NCI-H1105 treated with DMSO at 0.1 percent for 48 hours (cell line): ENCODE data around the gene BRMS1.
A peak's percentile ranks its signal among the peaks of the same experiment; 100 is the strongest.
"Not testable (repeated sequence)": the region's sequence is repeated elsewhere in the genome, so short reads cannot be mapped to it uniquely, and the experiment has no call there.

Source experiments
- DNase-seq: peaks from one replicate; lab custom pipeline; 2025; lab: John Stamatoyannopoulos, UW

The BRMS1 gene

GRCh38 chr11:66322732-66323427, 22.0 kb downstream of the BRMS1 start:
- DNase-seq: no peak

- no peak for DNase-seq
These were observed 23.3 kb downstream of the BRMS1 start for GRCh38 chr11:66321606-66322005.

GRCh38 chr11:66320748-66321147, 24.2 kb downstream of the BRMS1 start:
- not testable (repeated sequence) for DNase-seq

- not testable (repeated sequence) for DNase-seq
These were observed 24.6 kb downstream of the BRMS1 start for GRCh38 chr11:66320289-66320688.

GRCh38 chr11:66318600-66318970, 26.3 kb downstream of the BRMS1 start:
- no peak for DNase-seq

- DNase-seq: no peak
These were observed 26.9 kb downstream of the BRMS1 start for GRCh38 chr11:66317723-66318599.

- DNase-seq: no peak
These were observed 27.6 kb downstream of the BRMS1 start for GRCh38 chr11:66317322-66317722.

GRCh38 chr11:66316849-66317251, 28.1 kb downstream of the BRMS1 start, which contains the start of gene CD248:
Gene CD248 (minus strand): TSS chr11:66317044. CDS start chr11:66317027, 17 bp downstream.
- no peak for DNase-seq

GRCh38 chr11:66315921-66316811, 28.7 kb downstream of the BRMS1 start:
- DNase-seq: no peak

GRCh38 chr11:66315498-66315885, 29.4 kb downstream of the BRMS1 start:
- DNase-seq: no peak

GRCh38 chr11:66314561-66315497, 30.1 kb downstream of the BRMS1 start:
- no peak for DNase-seq

- no peak for DNase-seq
These were observed 30.8 kb downstream of the BRMS1 start for GRCh38 chr11:66314186-66314501.

- DNase-seq: no peak
These were observed 31.4 kb downstream of the BRMS1 start for GRCh38 chr11:66313321-66314185.

GRCh38 chr11:66312549-66313320, 32.2 kb downstream of the BRMS1 start:
- DNase-seq: peak; percentile 95

- DNase-seq: peak; percentile 90
These were observed 32.8 kb downstream of the BRMS1 start for GRCh38 chr11:66311965-66312548.

- DNase-seq: no peak
These were observed 33.4 kb downstream of the BRMS1 start for GRCh38 chr11:66311470-66311964.

GRCh38 chr11:66310803-66311440, 34.0 kb downstream of the BRMS1 start:
- DNase-seq: not testable (repeated sequence)

- no peak for DNase-seq
These were observed 34.6 kb downstream of the BRMS1 start for GRCh38 chr11:66310324-66310723.
